HepG2 (cell line): ENCODE results near the gene TMEM231. TPM values are rescaled to one million over a fixed set of nuclear protein-coding genes. Genes with fewer than 3 reads are reported as not detected.
A peak's percentile ranks its signal among the peaks of the same experiment; 100 is the strongest.

Experiments
- DR1 ChIP-seq: sonication (generic); formaldehyde crosslinking; IDR thresholded peaks from 2 replicates; pipeline ENCODE4 v1.8.0; 2021; ENCODE audit warnings: mild to moderate bottlenecking, missing genetic modification reagents, inconsistent platforms
- FOXM1 ChIP-seq: sonication (generic); formaldehyde crosslinking; IDR thresholded peaks from 2 replicates; pipeline ENCODE4 v1.5.0; 2020; ENCODE audit warnings: missing genetic modification reagents
- GTF2F1 ChIP-seq: fragments of 150-350 bp; IDR thresholded peaks from 2 replicates; pipeline ENCODE4 v1.6.1; 2014; ENCODE audit warnings: low read length
- JARID2 ChIP-seq: sonication (generic); formaldehyde crosslinking; IDR thresholded peaks from 2 replicates; pipeline ENCODE4 v1.8.1; 2023; ENCODE audit warnings: missing genetic modification reagents, inconsistent platforms; ENCODE audit not compliant: insufficient replicate concordance
- KLF6 ChIP-seq: IDR thresholded peaks from 2 replicates; pipeline ENCODE4 v1.8.0; 2016; ENCODE audit warnings: missing biosample characterization, missing genetic modification reagents
- MIXL1 ChIP-seq: IDR thresholded peaks from 2 replicates; pipeline ENCODE4 v1.6.1; 2016
- MXD3 ChIP-seq: IDR thresholded peaks from 2 replicates; pipeline ENCODE4 v1.6.1; 2016; ENCODE audit warnings: mild to moderate bottlenecking, missing biosample characterization, missing genetic modification reagents
- PAXIP1 ChIP-seq: sonication (generic); formaldehyde crosslinking; conservative IDR thresholded peaks from 2 replicates; pipeline ENCODE4 v1.4.0; 2020; ENCODE audit warnings: mild to moderate bottlenecking, missing genetic modification reagents, moderate library complexity
- RBM22 ChIP-seq: fragments of 200-400 bp; formaldehyde crosslinking; optimal IDR thresholded peaks from 2 replicates; pipeline ENCODE3; 2017; ENCODE audit warnings: mild to moderate bottlenecking, low read length, moderate library complexity
- SMAD3 ChIP-seq: sonication (generic); formaldehyde crosslinking; IDR thresholded peaks from 2 replicates; pipeline ENCODE4 v1.4.0; 2020; ENCODE audit warnings: missing genetic modification reagents
- TCF7 ChIP-seq: sonication (generic); IDR thresholded peaks from 2 replicates; pipeline ENCODE4 v1.6.1; 2016; ENCODE audit warnings: antibody characterized with exemption, low read depth
- THAP11 ChIP-seq: IDR thresholded peaks from 2 replicates; pipeline ENCODE4 v1.6.1; 2016; ENCODE audit warnings: missing biosample characterization, missing genetic modification reagents
- ZBTB10 ChIP-seq: sonication (generic); formaldehyde crosslinking; IDR thresholded peaks from 2 replicates; pipeline ENCODE4 v1.4.0; 2020; ENCODE audit warnings: missing genetic modification reagents, borderline replicate concordance
- ZNF556 ChIP-seq: sonication (generic); formaldehyde crosslinking; IDR thresholded peaks from 2 replicates; pipeline ENCODE4 v1.4.0; 2020; ENCODE audit warnings: mild to moderate bottlenecking, missing genetic modification reagents, borderline replicate concordance
- ZNF709 ChIP-seq: sonication (generic); formaldehyde crosslinking; IDR thresholded peaks from 2 replicates; pipeline ENCODE4 v1.5.0; 2020; ENCODE audit warnings: mild to moderate bottlenecking, missing genetic modification reagents
- ZNF83 ChIP-seq: sonication (generic); formaldehyde crosslinking; IDR thresholded peaks from 2 replicates; pipeline ENCODE4 v1.4.0; 2020; ENCODE audit warnings: missing genetic modification reagents, mild to moderate bottlenecking, borderline replicate concordance
- ZNF891 ChIP-seq: sonication (generic); formaldehyde crosslinking; IDR thresholded peaks from 2 replicates; pipeline ENCODE4 v1.5.0; 2020; ENCODE audit warnings: mild to moderate bottlenecking, missing genetic modification reagents
- polyA plus RNA-seq, 8 experiments: library from polyadenylated mRNA; depleted of rRNA in 3 of 8; stranded (reverse) in 7 of 8; unstranded in 1 of 8; fragments of >200 nt; fragmentation: Illumina TruSeq in 4 of 8; extraction: Trizol in 4 of 8; gene quantifications; 2 replicates each; pipeline versions ENCODE4 v1.2.1 to v1.2.3, GENCODE V29; 2011 to 2016; ENCODE audit warnings: low read depth in 4 of 8, missing spikeins in 1 of 8, mixed read lengths in 1 of 8; ENCODE audit not compliant: insufficient read depth in 1 of 8
- total RNA-seq, 5 experiments: library from RNA; depleted of rRNA; stranded (reverse); fragments of >200 nt; fragmentation: Illumina TruSeq; extraction: Trizol; gene quantifications; 2 replicates each; pipeline ENCODE4 v1.2.3, GENCODE V29; 2016; ENCODE audit warnings: low read depth in 1 of 5
- TF ChIP-seq, protein P1 (sequence below): IDR thresholded peaks from 2 replicates; pipeline ENCODE4 v1.6.1; 2016; ENCODE audit warnings: missing compliant biosample characterization, missing genetic modification reagents, borderline replicate concordance
- TF ChIP-seq, protein P2 (sequence below): sonication (generic); formaldehyde crosslinking; IDR thresholded peaks from 2 replicates; pipeline ENCODE4 v1.4.0; 2020; ENCODE audit warnings: mild to moderate bottlenecking, missing genetic modification reagents

TMEM231 gene
- total and polyA plus RNA-seq, 2 of the 13 experiments (the other 11 are each of a cell fraction or from before 2014, with no cell fraction given) = 3.5 to 7.4 TPM

GRCh38 chr16:75555707-75556430 lies at the start of gene TMEM231 (continued):
- TF ChIP-seq ZNF83 (CRISPR knock-in tag) (peak; percentile 33; the same call in 1 of the 2 replicates), THAP11 (CRISPR knock-in tag) (peak; percentile 78), ZNF891 (CRISPR knock-in tag) (peak; percentile 55), MIXL1 (CRISPR knock-in tag) (no peak), MXD3 (peak; percentile 90), RBM22 (peak; percentile 98), ZBTB10 (CRISPR knock-in tag) (no peak), PAXIP1 (peak; percentile 35), KLF6 (CRISPR knock-in tag) (no peak), ZNF709 (CRISPR knock-in tag) (peak; percentile 86; the same call in 1 of the 2 replicates), ZNF556 (peak; percentile 70; the same call in 1 of the 2 replicates), GTF2F1 (no peak), TCF7 (no peak), FOXM1 (CRISPR knock-in tag) (no peak), JARID2 (CRISPR knock-in tag) (no peak), DR1 (no peak), SMAD3 (CRISPR knock-in tag) (no peak)
- TF ChIP-seq, protein P1, sequence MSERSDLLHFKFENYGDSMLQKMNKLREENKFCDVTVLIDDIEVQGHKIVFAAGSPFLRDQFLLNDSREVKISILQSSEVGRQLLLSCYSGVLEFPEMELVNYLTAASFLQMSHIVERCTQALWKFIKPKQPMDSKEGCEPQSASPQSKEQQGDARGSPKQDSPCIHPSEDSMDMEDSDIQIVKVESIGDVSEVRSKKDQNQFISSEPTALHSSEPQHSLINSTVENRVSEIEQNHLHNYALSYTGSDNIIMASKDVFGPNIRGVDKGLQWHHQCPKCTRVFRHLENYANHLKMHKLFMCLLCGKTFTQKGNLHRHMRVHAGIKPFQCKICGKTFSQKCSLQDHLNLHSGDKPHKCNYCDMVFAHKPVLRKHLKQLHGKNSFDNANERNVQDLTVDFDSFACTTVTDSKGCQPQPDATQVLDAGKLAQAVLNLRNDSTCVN (CRISPR knock-in tag) = 0 out of 2 replicates have a peak, but pooled peaks have one; percentile 42
- TF ChIP-seq, protein P2, sequence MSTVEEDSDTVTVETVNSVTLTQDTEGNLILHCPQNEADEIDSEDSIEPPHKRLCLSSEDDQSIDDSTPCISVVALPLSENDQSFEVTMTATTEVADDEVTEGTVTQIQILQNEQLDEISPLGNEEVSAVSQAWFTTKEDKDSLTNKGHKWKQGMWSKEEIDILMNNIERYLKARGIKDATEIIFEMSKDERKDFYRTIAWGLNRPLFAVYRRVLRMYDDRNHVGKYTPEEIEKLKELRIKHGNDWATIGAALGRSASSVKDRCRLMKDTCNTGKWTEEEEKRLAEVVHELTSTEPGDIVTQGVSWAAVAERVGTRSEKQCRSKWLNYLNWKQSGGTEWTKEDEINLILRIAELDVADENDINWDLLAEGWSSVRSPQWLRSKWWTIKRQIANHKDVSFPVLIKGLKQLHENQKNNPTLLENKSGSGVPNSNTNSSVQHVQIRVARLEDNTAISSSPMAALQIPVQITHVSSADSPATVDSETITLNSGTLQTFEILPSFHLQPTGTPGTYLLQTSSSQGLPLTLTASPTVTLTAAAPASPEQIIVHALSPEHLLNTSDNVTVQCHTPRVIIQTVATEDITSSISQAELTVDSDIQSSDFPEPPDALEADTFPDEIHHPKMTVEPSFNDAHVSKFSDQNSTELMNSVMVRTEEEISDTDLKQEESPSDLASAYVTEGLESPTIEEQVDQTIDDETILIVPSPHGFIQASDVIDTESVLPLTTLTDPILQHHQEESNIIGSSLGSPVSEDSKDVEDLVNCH (CRISPR knock-in tag) = no peak
